Panc1 (cell line): ENCODE data around the gene KRT23. TPM values are rescaled to one million over a fixed set of nuclear protein-coding genes. Genes with fewer than 3 reads are reported as not detected.

ENCODE experiments used
- ATAC-seq: fragments of 200-7000 bp; cut with Tn5 transposase; 2 replicates; pipeline ENCODE4 v1.9.1; 2020; ENCODE audit warnings: mild to moderate bottlenecking, moderate library complexity
- BruUV-seq: library from RNA; stranded (reverse); fragments of 400-500 nt; replicated peaks from 2 replicates; lab custom pipeline; 2021; lab: Mats Ljungman, UMichigan
- CTCF ChIA-PET: fragments of 300-600 bp; sonication (Branson Sonifier 250); formaldehyde crosslinking; loops from one replicate; lab custom pipeline; 2022; ENCODE audit warnings: antibody characterized with exemption; lab: Charles Lee
- POLR2A ChIA-PET: fragments of 300-600 bp; sonication (Branson Sonifier 250); formaldehyde crosslinking; loops from one replicate; lab custom pipeline; 2022; ENCODE audit warnings: antibody characterized with exemption; lab: Charles Lee
- DNase-seq: peaks from one replicate; pipeline ENCODE4 v3.0.0-alpha.2; 2010; ENCODE audit warnings: low read depth, low spot score
- H3K27ac ChIP-seq: 2 replicates; pipeline ENCODE4 v1.5.1; 2011; ENCODE audit warnings: mild to moderate bottlenecking, low read length, inconsistent platforms
- H3K27me3 ChIP-seq: fragments of 200-500 bp; sonication (Bioruptor generic); 2 replicates; pipeline ENCODE4 v1.6.0; 2014; ENCODE audit warnings: low read length, inconsistent platforms; ENCODE audit not compliant: control insufficient read depth, insufficient read depth
- H3K36me3 ChIP-seq: fragments of 200-500 bp; sonication (Bioruptor generic); 2 replicates; pipeline ENCODE4 v1.5.1; 2014; ENCODE audit warnings: inconsistent platforms, mild to moderate bottlenecking, low read length, moderate library complexity; ENCODE audit not compliant: control insufficient read depth, insufficient read depth
- H3K4me1 ChIP-seq: 2 replicates; pipeline ENCODE4 v1.5.1; 2011; ENCODE audit warnings: inconsistent platforms, mild to moderate bottlenecking, low read length, moderate library complexity; ENCODE audit not compliant: control insufficient read depth, insufficient read depth
- H3K4me3 ChIP-seq, 2 experiments: 2 replicates each; pipeline ENCODE4 v1.5.1; 2011 to 2012; ENCODE audit warnings: low read depth in 2 of 2, low read length in 2 of 2, mild to moderate bottlenecking in 2 of 2, inconsistent platforms in 1 of 2, moderate library complexity in 1 of 2
- H3K9me3 ChIP-seq: fragments of 200-500 bp; sonication (Bioruptor generic); 2 replicates; pipeline ENCODE4 v1.5.1; 2014; ENCODE audit warnings: low read depth, mild to moderate bottlenecking, inconsistent platforms, low read length, moderate library complexity; ENCODE audit not compliant: control insufficient read depth, insufficient read depth
- CTCF ChIP-seq: fragments of 450-650 bp; IDR thresholded peaks from 2 replicates; pipeline ENCODE4 v1.5.1; 2017; ENCODE audit warnings: mild to moderate bottlenecking
- POLR2AphosphoS5 ChIP-seq: IDR thresholded peaks from 2 replicates; pipeline ENCODE4 v1.6.1; 2012; ENCODE audit warnings: mild to moderate bottlenecking, low read depth, low read length, moderate library complexity
- REST ChIP-seq, 2 experiments: IDR thresholded peaks; 2 replicates each; pipeline ENCODE4 v1.6.1; 2011 to 2012; ENCODE audit warnings: low read depth in 2 of 2, control low read depth in 1 of 2, low read length in 1 of 2, mild to moderate bottlenecking in 1 of 2, moderate library complexity in 1 of 2; ENCODE audit not compliant: insufficient read depth in 1 of 2
- SIN3A ChIP-seq: IDR thresholded peaks from 2 replicates; pipeline ENCODE4 v1.6.1; 2012; ENCODE audit warnings: low read depth, mild to moderate bottlenecking, low read length, moderate library complexity, borderline replicate concordance; ENCODE audit not compliant: insufficient read depth
- TCF7L2 ChIP-seq: IDR thresholded peaks from 2 replicates; pipeline ENCODE4 v1.6.1; 2011; ENCODE audit warnings: mild to moderate bottlenecking, low read depth, low read length, inconsistent platforms
- in situ Hi-C: cut with HindIII; loops from 2 replicates; pipeline ENCODE4 v1.10.0; 2016; ENCODE audit warnings: low sequenced_read_pairs, low pct_unique_long_range_greater_than_20kb
- intact Hi-C: fragments of 100-400 bp; cut with micrococcal nuclease; formaldehyde crosslinking; loops from one replicate; pipeline ENCODE4 v1.10.0; 2022; ENCODE audit not compliant: unreplicated experiment
- total RNA-seq: library from RNA; stranded (reverse); gene quantifications from one replicate; pipeline ENCODE4 v1.2.1, GENCODE V29; 2021; ENCODE audit not compliant: unreplicated experiment

The KRT23 gene
- total RNA-seq, 1 experiment from 2014 or later: not detected

GRCh38 chr17:40951011-40951622 lies 13.7 kb upstream of the KRT23 start:
- ATAC-seq (no peak), DNase-seq (no peak)
- H3K4me1 ChIP-seq: no peaks in the 10 kb centered on the region
- TF ChIP-seq TCF7L2 (no peak), CTCF (no peak), REST (IDR thresholded peaks at IDR 0.05; ENCODE audit: insufficient read depth in 1 of 2, low read depth in 2 of 2, low read length in 1 of 2) (no peak), POLR2AphosphoS5 (no peak), SIN3A (no peak)
- CTCF ChIA-PET: no interaction called here
- no peaks in the 10 kb centered on the region for H3K36me3 ChIP-seq
- no TSS peak for BruUV-seq
- H3K27ac ChIP-seq: no peak overlapping the region
- no peaks in the 10 kb centered on the region for H3K9me3 ChIP-seq
- intact Hi-C loops: no loop called here
- in situ Hi-C loops: no loop called here
- POLR2A ChIA-PET: no interaction called here
- H3K4me3 ChIP-seq: no peak overlapping the region
- H3K27me3 ChIP-seq: peaks cover 15% of the 10 kb centered on the region

- no peak for ATAC-seq
- H3K9me3 ChIP-seq: no peaks in the 10 kb centered on the region
- H3K4me1 ChIP-seq: no peaks in the 10 kb centered on the region
- no peak for TF ChIP-seq SIN3A
- TF ChIP-seq POLR2AphosphoS5: no peak
- intact Hi-C loops: no loop called here
- H3K27me3 ChIP-seq: peaks cover 15% of the 10 kb centered on the region
- BruUV-seq: no TSS peak
- no peak overlapping the region for H3K27ac ChIP-seq
- DNase-seq: no peak
- in situ Hi-C loops: no loop called here
- H3K36me3 ChIP-seq: no peaks in the 10 kb centered on the region
- H3K4me3 ChIP-seq: no peak overlapping the region
- CTCF ChIA-PET: no interaction called here
- POLR2A ChIA-PET: interaction anchor here (0.6 kb wide), 1 partner anchor 576 kb away, joined by 3 read pairs; no protein-coding TSS in a partner anchor
Measured at GRCh38 chr17:40950176-40950575, 12.7 kb upstream of the KRT23 start.

DNA sequence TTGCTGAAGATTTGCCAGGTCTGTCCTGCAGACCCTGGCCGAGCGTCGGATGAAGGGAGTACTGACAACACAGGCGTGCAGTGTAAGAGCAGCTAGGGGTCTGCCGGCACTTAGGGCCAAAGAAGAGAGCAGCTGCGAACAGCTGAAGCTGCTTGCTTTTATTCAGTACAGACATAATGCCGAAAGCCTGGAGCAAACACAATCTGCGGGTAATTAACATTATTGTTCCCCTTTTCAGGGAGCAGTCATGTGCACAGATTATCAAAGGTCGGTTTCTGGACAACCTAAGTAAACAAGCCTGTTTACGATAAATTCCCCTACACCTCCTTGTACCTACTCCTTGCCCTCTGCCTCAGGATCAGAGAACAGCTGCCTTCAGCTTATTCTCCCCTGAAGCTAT lies 12.0 kb upstream of the KRT23 start:
- Histone ChIP-seq H3K36me3 (no peaks in the 10 kb centered on the region), H3K27me3 (peaks cover 15% of the 10 kb centered on the region), H3K9me3 (no peaks in the 10 kb centered on the region), H3K27ac (no peak overlapping the region), H3K4me3 (peak overlapping the region in 1 of 2 experiments; percentile 2; a peak in 1 of 4 replicates), H3K4me1 (no peaks in the 10 kb centered on the region)
- intact Hi-C loops: no loop called here
- DNase-seq (no peak), ATAC-seq (no peak)
- in situ Hi-C loops: no loop called here
- BruUV-seq: no TSS peak
- CTCF ChIA-PET: no interaction called here
- POLR2A ChIA-PET: interaction anchor here (0.6 kb wide), 1 partner anchor 577 kb away, joined by 3 read pairs; no protein-coding TSS in a partner anchor
- TF ChIP-seq TCF7L2: no peak
- TF ChIP-seq POLR2AphosphoS5: no peak
- TF ChIP-seq CTCF: no peak
